Measurements from ENCODE around the gene NECAB3. TPM values are rescaled to one million over a fixed set of nuclear protein-coding genes. Genes with fewer than 3 reads are reported as not detected.
A peak's percentile ranks its signal among the peaks of the same experiment; 100 is the strongest.

The NECAB3 gene
- polyA plus RNA-seq, 1 of the 3 experiments (the other 2 are of a cell fraction): 20.1 TPM

- Histone ChIP-seq H3F3A (replicated peaks; ENCODE audit: insufficient read depth) (peaks cover 14% of the 10 kb centered on the region), H4K20me1 (ENCODE audit: insufficient read depth) (0 out of 2 replicates have a peak, but pooled peaks cover 4% of the 10 kb centered on the region), H3K4me3 (ENCODE audit: low read depth in 2 of 2, low read length in 1 of 2) (no peak overlapping the region), H3K36me3 (replicated peaks in 1 of 2; ENCODE audit: control insufficient read depth in 1 of 2, insufficient read depth in 2 of 2, low read length in 1 of 2) (peaks cover 0 to 3% of the 10 kb centered on the region in 2 experiments), H3K4me1 (ENCODE audit: control insufficient read depth in 1 of 2, insufficient read depth in 2 of 2, low read depth in 1 of 2, low read length in 1 of 2) (peaks cover 0 to 32% of the 10 kb centered on the region in 2 experiments; a peak in 2 of 4 replicates), H3K9me3 (no peaks in the 10 kb centered on the region), H3K9me2 (no peaks in the 10 kb centered on the region), H3K4me2 (no peak overlapping the region), H2AFZ (ENCODE audit: low read depth) (no peak overlapping the region), H3K27ac (ENCODE audit: low read depth in 2 of 2, low read length in 1 of 2) (peak overlapping the region in 1 of 2 experiments; percentile 17; a peak in 1 of 4 replicates), H3K9ac (no peak overlapping the region), H3K27me3 (ENCODE audit: insufficient read depth) (no peaks in the 10 kb centered on the region), H3K79me2 (ENCODE audit: insufficient read depth) (no peaks in the 10 kb centered on the region)
- DNase-seq: peak; percentile 21
- POLR2A ChIA-PET: interaction anchor here (0.7 to 2.8 kb wide), 9 partner anchors 11 to 253 kb away, joined by 3 to 17 read pairs (median 3); partner anchors contain the start of genes ACTL10, CBFA2T2, CDK5RAP1 and PXMP4
- no peak for TF ChIP-seq FOXJ3 (CRISPR knock-in tag; IDR thresholded peaks at IDR 0.05)
- 0 out of 2 replicates have a peak, but pooled peaks have one; percentile 25 for TF ChIP-seq NFIC (IDR thresholded peaks at IDR 0.05; ENCODE audit: borderline replicate concordance)
- no peak for TF ChIP-seq PBX3 (IDR thresholded peaks at IDR 0.05)
- WGBS (ENCODE audit: low lambda C conversion rate): 95% methylated on average over 9 of the region's 11 CpGs
- CTCF ChIA-PET: interaction anchor here (0.6 to 9.2 kb wide), 27 partner anchors 12 to 253 kb away, joined by 3 to 114 read pairs (median 5); partner anchors contain the start of genes ACTL10, C20orf144, CBFA2T2 and CDK5RAP1
Observed at GRCh38 chr20:33653900-33654596, 20.2 kb downstream of the NECAB3 start.

GRCh38 chr20:33653218-33653899 is 20.9 kb downstream of the NECAB3 start:
- Histone ChIP-seq H3K79me2 (ENCODE audit: insufficient read depth) (no peaks in the 10 kb centered on the region), H3K9me2 (no peaks in the 10 kb centered on the region), H3K9ac (no peak overlapping the region), H3K27ac (ENCODE audit: low read depth in 2 of 2, low read length in 1 of 2) (peak overlapping the region in 1 of 2 experiments; percentile 17; a peak in 1 of 4 replicates), H3K4me1 (ENCODE audit: control insufficient read depth in 1 of 2, insufficient read depth in 2 of 2, low read depth in 1 of 2, low read length in 1 of 2) (peaks cover 1 to 39% of the 10 kb centered on the region in 2 experiments; a peak in 2 of 4 replicates), H3K4me3 (ENCODE audit: low read depth in 2 of 2, low read length in 1 of 2) (peak overlapping the region in 1 of 2 experiments; percentile 23; a peak in 1 of 4 replicates), H3K36me3 (replicated peaks in 1 of 2; ENCODE audit: control insufficient read depth in 1 of 2, insufficient read depth in 2 of 2, low read length in 1 of 2) (peaks cover 0 to 3% of the 10 kb centered on the region in 2 experiments), H3K27me3 (ENCODE audit: insufficient read depth) (no peaks in the 10 kb centered on the region), H4K20me1 (ENCODE audit: insufficient read depth) (peaks cover 8% of the 10 kb centered on the region), H3F3A (replicated peaks; ENCODE audit: insufficient read depth) (peaks cover 14% of the 10 kb centered on the region), H3K9me3 (no peaks in the 10 kb centered on the region), H2AFZ (ENCODE audit: low read depth) (no peak overlapping the region), H3K4me2 (no peak overlapping the region)
- ChIA-PET POLR2A (interaction anchor here (0.7 to 2.8 kb wide), 7 partner anchors 11 to 252 kb away, joined by 3 to 17 read pairs (median 3); partner anchors contain the start of genes ACTL10, CBFA2T2, CDK5RAP1 and ZNF341), CTCF (interaction anchor here (0.6 to 9.2 kb wide), 30 partner anchors 11 to 252 kb away, joined by 3 to 114 read pairs (median 4); partner anchors contain the start of genes ACTL10, C20orf144, CBFA2T2 and CDK5RAP1)
- peak; percentile 88 for DNase-seq
- WGBS (ENCODE audit: low lambda C conversion rate): 70% methylated on average over 15 of the region's 16 CpGs
- TF ChIP-seq RFX5 (IDR thresholded peaks at IDR 0.05; ENCODE audit: low read length) (no peak), MXI1 (IDR thresholded peaks at IDR 0.05; ENCODE audit: low read depth, low read length) (no peak), TCF12 (IDR thresholded peaks at IDR 0.05) (no peak), RXRA (IDR thresholded peaks at IDR 0.05; ENCODE audit: borderline replicate concordance, low read depth) (no peak), YY1 (IDR thresholded peaks at IDR 0.05; ENCODE audit: low read depth) (no peak), CHD2 (IDR thresholded peaks at IDR 0.05; ENCODE audit: low read length, partially characterized antibody) (peak; percentile 48), TEAD4 (IDR thresholded peaks at IDR 0.05; ENCODE audit: borderline replicate concordance, insufficient read depth) (no peak), CTCF (IDR thresholded peaks at IDR 0.05) (peak; percentile 82), RCOR1 (IDR thresholded peaks at IDR 0.05; ENCODE audit: low read length) (no peak), EP300 (IDR thresholded peaks at IDR 0.05; ENCODE audit: borderline replicate concordance in 1 of 2, low read depth in 1 of 2, low read length in 1 of 2) (no peak), GATA2 (CRISPR knock-in tag; IDR thresholded peaks at IDR 0.05) (no peak), SMC3 (IDR thresholded peaks at IDR 0.05; ENCODE audit: low read depth, low read length) (peak; percentile 94), POLR2AphosphoS5 (IDR thresholded peaks at IDR 0.05; ENCODE audit: low read depth, low read length) (0 out of 2 replicates have a peak, but pooled peaks have one; percentile 27), NFIC (IDR thresholded peaks at IDR 0.05; ENCODE audit: borderline replicate concordance) (no peak), PBX3 (IDR thresholded peaks at IDR 0.05) (no peak), TAF1 (IDR thresholded peaks at IDR 0.05; ENCODE audit: borderline replicate concordance, low read depth, low read length) (no peak), NRF1 (IDR thresholded peaks at IDR 0.05; ENCODE audit: low read depth, low read length) (no peak), MEF2A (IDR thresholded peaks at IDR 0.05; ENCODE audit: borderline replicate concordance, low read depth) (no peak)
- TF ChIP-seq, protein P1, sequence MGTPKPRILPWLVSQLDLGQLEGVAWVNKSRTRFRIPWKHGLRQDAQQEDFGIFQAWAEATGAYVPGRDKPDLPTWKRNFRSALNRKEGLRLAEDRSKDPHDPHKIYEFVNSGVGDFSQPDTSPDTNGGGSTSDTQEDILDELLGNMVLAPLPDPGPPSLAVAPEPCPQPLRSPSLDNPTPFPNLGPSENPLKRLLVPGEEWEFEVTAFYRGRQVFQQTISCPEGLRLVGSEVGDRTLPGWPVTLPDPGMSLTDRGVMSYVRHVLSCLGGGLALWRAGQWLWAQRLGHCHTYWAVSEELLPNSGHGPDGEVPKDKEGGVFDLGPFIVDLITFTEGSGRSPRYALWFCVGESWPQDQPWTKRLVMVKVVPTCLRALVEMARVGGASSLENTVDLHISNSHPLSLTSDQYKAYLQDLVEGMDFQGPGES (IDR thresholded peaks at IDR 0.05; ENCODE audit: low read depth, low read length): no peak
